Measurements from ENCODE around the gene SMIM24.

GRCh38 chr19:3483226-3483628 lies 2.9 kb upstream of the SMIM24 start, which contains the start of gene SMIM44:
- TF ChIP-seq CTCF (conservative IDR thresholded peaks at IDR 0.05; ENCODE audit: low read length) (no peak), EZH2phosphoT487 (IDR thresholded peaks at IDR 0.05; ENCODE audit: borderline replicate concordance) (no peak)
